K562 (cell line): ENCODE measurements around the gene MYOZ2. TPM values are rescaled to one million over a fixed set of nuclear protein-coding genes. Genes with fewer than 3 reads are reported as not detected.

Experiments used
- ATAC-seq: fragments of 200-7000 bp; cut with Tn5 transposase; 3 replicates; pipeline ENCODE4 v1.9.1; 2020; ENCODE audit warnings: moderate library complexity
- BruUV-seq: library from RNA; stranded (reverse); fragments of 400-500 nt; replicated peaks from 2 replicates; lab custom pipeline; 2021; lab: Mats Ljungman, UMichigan
- CTCF ChIA-PET: fragments of 300-600 bp; formaldehyde crosslinking; extraction: SDS; loops from one replicate; lab custom pipeline; 2021; ENCODE audit warnings: low intra/inter-chr PET ratio; lab: Yijun Ruan, JAX
- POLR2A ChIA-PET: fragments of 300-600, 350-650 bp; sonication (Branson Sonifier 250); formaldehyde crosslinking; extraction: SDS; loops from one replicate; lab custom pipeline; 2021; ENCODE audit warnings: antibody characterized with exemption, inconsistent platforms; lab: Yijun Ruan, JAX
- DNase-seq, 4 experiments: peaks; one replicate each; pipeline versions ENCODE4 v3.0.0 to v3.0.0-alpha.2; 2011 to 2018; ENCODE audit warnings: low spot score in 3 of 4, mixed read lengths in 3 of 4; ENCODE audit errors: extremely low read depth in 1 of 4
- FAIRE-seq: peaks from 2 replicates; lab custom pipeline; 2011; peaks lifted over from hg19 to GRCh38; lab: Jason Lieb, UNC
- H2AFZ ChIP-seq: 2 replicates; pipeline ENCODE4 v1.6.0; 2011; ENCODE audit warnings: low read depth, low read length, control low read depth, inconsistent platforms
- H3K27ac ChIP-seq: fragments of 200-600 bp; 3 replicates; pipeline ENCODE4 v1.8.0; 2011; ENCODE audit warnings: low read depth, mild to moderate bottlenecking, control low read depth, inconsistent platforms, low read length, moderate library complexity, mixed read lengths; ENCODE audit errors: extremely low read depth
- H3K27me3 ChIP-seq, 2 experiments: fragments of 300-600 bp in 1 of 2; 2 replicates in 1 of 2; 3 replicates in 1 of 2; pipeline versions ENCODE4 v1.6.0 to v1.8.0; 2011; ENCODE audit warnings: inconsistent platforms in 2 of 2, low read length in 2 of 2, mild to moderate bottlenecking in 1 of 2, mixed read lengths in 1 of 2, moderate library complexity in 1 of 2; ENCODE audit not compliant: control insufficient read depth in 2 of 2, insufficient read depth in 2 of 2
- H3K36me3 ChIP-seq: fragments of 300-600 bp; 3 replicates; pipeline ENCODE4 v1.8.0; 2011; ENCODE audit warnings: mild to moderate bottlenecking, low read length, inconsistent platforms; ENCODE audit not compliant: control insufficient read depth, insufficient read depth
- H3K4me1 ChIP-seq, 2 experiments: fragments of 200-600 bp in 1 of 2; replicated peaks in 1 of 2; 2 replicates in 1 of 2; 3 replicates in 1 of 2; pipeline versions ENCODE4 v1.5.1 to v1.8.0; 2011; ENCODE audit warnings: inconsistent platforms in 2 of 2, low read length in 2 of 2, mild to moderate bottlenecking in 1 of 2, mixed read lengths in 1 of 2, moderate library complexity in 1 of 2; ENCODE audit not compliant: control insufficient read depth in 2 of 2, insufficient read depth in 2 of 2
- H3K4me2 ChIP-seq: 2 replicates; pipeline ENCODE4 v1.6.1; 2011; ENCODE audit warnings: low read length, control low read depth, inconsistent platforms, mixed read lengths; ENCODE audit not compliant: insufficient read depth
- H3K4me3 ChIP-seq: fragments of 200-600 bp; sonication (generic), shearing (Covaris generic); 2 replicates; pipeline ENCODE4 v1.5.1; 2016; ENCODE audit warnings: control low read depth, inconsistent platforms
- H3K79me2 ChIP-seq: fragments of 200-600 bp; 3 replicates; pipeline ENCODE4 v1.8.0; 2011; ENCODE audit warnings: low read length, inconsistent platforms; ENCODE audit not compliant: control insufficient read depth, insufficient read depth
- H3K9ac ChIP-seq, 2 experiments: 2 replicates each; pipeline versions ENCODE4 v1.6.0 to v1.6.1; 2011; ENCODE audit warnings: low read depth in 2 of 2, low read length in 2 of 2, control low read depth in 1 of 2, inconsistent platforms in 1 of 2, mild to moderate bottlenecking in 1 of 2, mixed read lengths in 1 of 2; ENCODE audit not compliant: insufficient read depth in 1 of 2
- H3K9me1 ChIP-seq: one replicate; pipeline ENCODE4 v1.6.0; 2011; ENCODE audit warnings: inconsistent platforms, mild to moderate bottlenecking, low read length, moderate library complexity; ENCODE audit not compliant: control insufficient read depth, insufficient read depth
- H3K9me3 ChIP-seq: replicated peaks from 2 replicates; pipeline ENCODE4 v1.5.1; 2011; ENCODE audit warnings: low read depth, low read length, inconsistent platforms; ENCODE audit not compliant: control insufficient read depth, insufficient read depth
- H4K20me1 ChIP-seq: replicated peaks from 2 replicates; pipeline ENCODE4 v1.6.1; 2011; ENCODE audit warnings: low read length, inconsistent platforms, mixed read lengths; ENCODE audit not compliant: control insufficient read depth, insufficient read depth
- BRF1 ChIP-seq: IDR thresholded peaks from 3 replicates; pipeline ENCODE4 v1.6.1; 2011; ENCODE audit warnings: borderline replicate concordance, mild to moderate bottlenecking; ENCODE audit not compliant: insufficient read length; ENCODE audit errors: extremely low read depth
- CTBP1 ChIP-seq: fragments of 450-650 bp; IDR thresholded peaks from 2 replicates; pipeline ENCODE4 v1.6.1; 2016; ENCODE audit warnings: borderline replicate concordance
- DDX20 ChIP-seq: fragments of 450-650 bp; IDR thresholded peaks from 2 replicates; pipeline ENCODE4 v1.6.1; 2016; ENCODE audit warnings: missing genetic modification characterization, low read depth, mild to moderate bottlenecking, missing compliant biosample characterization, moderate library complexity
- EP400 ChIP-seq: fragments of 450-650 bp; IDR thresholded peaks from 2 replicates; pipeline ENCODE4 v1.6.1; 2017; ENCODE audit warnings: antibody characterized with exemption, mild to moderate bottlenecking, moderate library complexity
- ETV1 ChIP-seq: fragments of 450-650 bp; conservative IDR thresholded peaks from 2 replicates; pipeline ENCODE4 v1.6.1; 2016; ENCODE audit warnings: missing genetic modification characterization, control low read depth, low read depth, missing compliant biosample characterization
- FOSL1 ChIP-seq: fragments of 200-800 bp; sonication (Bioruptor generic); conservative IDR thresholded peaks from 2 replicates; pipeline ENCODE4 v1.6.1; 2016; ENCODE audit warnings: missing genetic modification characterization, missing compliant biosample characterization
- LEF1 ChIP-seq: fragments of 450-650 bp; IDR thresholded peaks from 2 replicates; pipeline ENCODE4 v1.6.1; 2016; ENCODE audit warnings: mild to moderate bottlenecking
- MCM7 ChIP-seq, 2 experiments: fragments of 450-650 bp; IDR thresholded peaks; 2 replicates each; pipeline ENCODE4 v1.6.1; 2016 to 2018
- NCOA6 ChIP-seq: fragments of 450-650 bp; IDR thresholded peaks from 2 replicates; pipeline ENCODE4 v1.6.1; 2017; ENCODE audit warnings: mild to moderate bottlenecking
- NFIX ChIP-seq: fragments of 250-450 bp; sonication (Bioruptor Pico); IDR thresholded peaks from 2 replicates; pipeline ENCODE4 v1.4.0; 2020; ENCODE audit warnings: low read depth, mild to moderate bottlenecking, moderate library complexity
- NR4A1 ChIP-seq, 2 experiments: fragments of 250-450 bp in 1 of 2; fragments of 450-650 bp in 1 of 2; sonication (Bioruptor Pico) in 1 of 2; IDR thresholded peaks; 2 replicates each; pipeline versions ENCODE4 v1.4.0 to v1.6.1; 2016 to 2020; ENCODE audit warnings: mild to moderate bottlenecking in 2 of 2, missing compliant biosample characterization in 1 of 2, missing genetic modification characterization in 1 of 2, moderate library complexity in 1 of 2
- PCBP1 ChIP-seq: fragments of 200-400 bp; formaldehyde crosslinking; IDR thresholded peaks from 2 replicates; pipeline ENCODE4 v1.6.1; 2018; ENCODE audit warnings: mild to moderate bottlenecking, low read depth, low read length; ENCODE audit not compliant: poor library complexity, severe bottlenecking
- PRMT5 ChIP-seq: sonication (generic); formaldehyde crosslinking; IDR thresholded peaks from 2 replicates; pipeline ENCODE4 v1.5.0; 2020; ENCODE audit warnings: missing genetic modification reagents
- RBFOX2 ChIP-seq: fragments of 200-400 bp; formaldehyde crosslinking; IDR thresholded peaks from 2 replicates; pipeline ENCODE4 v1.6.1; 2017; ENCODE audit warnings: low read depth, mild to moderate bottlenecking, low read length, moderate library complexity
- RFX1 ChIP-seq: fragments of 450-650 bp; IDR thresholded peaks from 2 replicates; pipeline ENCODE4 v1.6.1; 2016; ENCODE audit warnings: mild to moderate bottlenecking, moderate library complexity
- SIN3A ChIP-seq, 2 experiments: fragments of 150-350 bp in 1 of 2; IDR thresholded peaks; 2 replicates each; pipeline ENCODE4 v1.6.1; 2011 to 2016; ENCODE audit warnings: borderline replicate concordance in 2 of 2, low read depth in 2 of 2, low read length in 2 of 2, mild to moderate bottlenecking in 2 of 2, moderate library complexity in 2 of 2; ENCODE audit not compliant: control insufficient read depth in 1 of 2
- STAT5A ChIP-seq: IDR thresholded peaks from 2 replicates; pipeline ENCODE4 v1.6.1; 2012; ENCODE audit warnings: low read length, inconsistent platforms, borderline replicate concordance
- TRIM24 ChIP-seq, 2 experiments: fragments of 450-650 bp; IDR thresholded peaks; 2 replicates each; pipeline ENCODE4 v1.6.1; 2016
- U2AF1 ChIP-seq: fragments of 200-400 bp; formaldehyde crosslinking; optimal IDR thresholded peaks from 2 replicates; pipeline ENCODE3; 2017; ENCODE audit warnings: mild to moderate bottlenecking, low read depth, low read length, moderate library complexity
- ZEB2 ChIP-seq: fragments of 450-650 bp; IDR thresholded peaks from 2 replicates; pipeline ENCODE4 v1.6.1; 2016
- ZNF175 ChIP-seq: fragments of 200-800 bp; sonication (Bioruptor generic); IDR thresholded peaks from 2 replicates; pipeline ENCODE4 v1.6.1; 2016; ENCODE audit warnings: low read depth, mild to moderate bottlenecking, missing genetic modification characterization, missing compliant biosample characterization
- ZNF551 ChIP-seq: fragments of 250-450 bp; sonication (Bioruptor Pico); IDR thresholded peaks from 2 replicates; pipeline ENCODE4 v1.5.0; 2021; ENCODE audit warnings: mild to moderate bottlenecking, moderate library complexity
- ZNF584 ChIP-seq: fragments of 200-800 bp; sonication (Bioruptor generic); IDR thresholded peaks from 2 replicates; pipeline ENCODE4 v1.6.1; 2016; ENCODE audit warnings: low read depth, mild to moderate bottlenecking, missing genetic modification characterization, missing compliant biosample characterization
- ZNF76 ChIP-seq: fragments of 250-450 bp; sonication (Bioruptor Pico); IDR thresholded peaks from 2 replicates; pipeline ENCODE4 v1.4.0; 2020; ENCODE audit warnings: mild to moderate bottlenecking, moderate library complexity, borderline replicate concordance
- ZNF780A ChIP-seq: fragments of 250-450 bp; sonication (Bioruptor Pico); IDR thresholded peaks from 2 replicates; pipeline ENCODE4 v1.5.0; 2021; ENCODE audit warnings: mild to moderate bottlenecking
- ZNF79 ChIP-seq: fragments of 250-450 bp; sonication (Bioruptor Pico); IDR thresholded peaks from 2 replicates; pipeline ENCODE4 v1.4.0; 2020; ENCODE audit warnings: low read depth, mild to moderate bottlenecking, moderate library complexity
- WGBS: fragments of 100-300 bp; shearing (Covaris generic); methylation state at CpG from one replicate; pipeline ENCODE4 v1.1.6; 2016; ENCODE audit warnings: low coverage, mixed read lengths; ENCODE audit not compliant: insufficient coverage; ENCODE audit errors: missing lambda C conversion rate; 5-methylcytosine and 5-hydroxymethylcytosine counted together
- in situ Hi-C: fragments of 300-500 bp; cut with MboI; formaldehyde crosslinking; loops from 4 replicates; pipeline ENCODE4 v1.15.0; 2018; ENCODE audit warnings: inconsistent platforms, mixed read lengths
- intact Hi-C: fragments of 100-400 bp; cut with micrococcal nuclease; formaldehyde crosslinking; loops from 2 replicates; pipeline ENCODE4 v1.14.2; 2022
- polyA plus RNA-seq, 8 experiments: library from polyadenylated mRNA; depleted of rRNA in 4 of 8; stranded (reverse) in 5 of 8; unstranded in 3 of 8; fragments of >200 nt; fragmentation: Nextera tagmentation in 2 of 8; fragmentation: Illumina TruSeq in 1 of 8; extraction: Ambion mirVana in 2 of 8; extraction: Trizol in 1 of 8; gene quantifications; 2 replicates each; pipeline versions ENCODE4 v1.2.1 to v1.2.3, GENCODE V29; 2011 to 2014; ENCODE audit warnings: inconsistent platforms in 1 of 8, missing spikeins in 1 of 8
- total RNA-seq, 7 experiments: library from RNA; depleted of rRNA in 6 of 7; stranded (reverse); fragments of >200 nt in 6 of 7; fragmentation: Illumina TruSeq in 2 of 7; extraction: Trizol in 2 of 7; gene quantifications; 2 replicates each; pipeline versions ENCODE4 v1.2.1 to v1.2.3, GENCODE V29; 2011 to 2021; ENCODE audit warnings: low replicate concordance in 1 of 7

The MYOZ2 gene
- total and polyA plus RNA-seq, 9 of the 15 experiments (the other 6 are each of a cell fraction or from before 2014, with no cell fraction given) = not detected

DNA sequence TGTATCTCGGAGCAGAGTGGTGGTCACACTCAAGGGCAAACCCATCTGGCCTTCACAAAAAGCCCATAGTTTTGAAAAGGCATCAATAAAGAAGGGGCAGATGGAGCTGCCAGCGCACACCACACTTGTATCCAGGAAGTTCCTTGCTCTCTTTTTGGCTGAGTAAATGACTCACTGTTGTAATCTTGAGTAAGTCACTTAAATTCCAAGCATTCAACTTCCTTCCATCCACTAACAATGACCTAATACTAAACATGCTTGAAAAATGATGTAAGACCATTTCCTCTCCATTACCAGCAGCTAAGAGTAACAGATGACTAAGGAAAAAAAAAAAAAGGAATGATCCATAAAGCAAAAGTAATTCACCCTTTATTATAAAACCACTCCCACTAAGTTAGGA is 32.4 kb upstream of the MYOZ2 start:
- no peaks in the 10 kb centered on the region for H3K9me3 ChIP-seq
- H3K27ac ChIP-seq = no peak overlapping the region
- intact Hi-C loops (no loop called here), in situ Hi-C loops (no loop called here)
- no peak overlapping the region for H3K9ac ChIP-seq
- H3K9me1 ChIP-seq = no peaks in the 10 kb centered on the region
- peak in 1 of 4 experiments; percentile 8 for DNase-seq
- no TSS peak for BruUV-seq
- H3K4me3 ChIP-seq = no peak overlapping the region
- WGBS = 4% methylated on average over 2 of the region's 2 CpGs
- no peaks in the 10 kb centered on the region for H4K20me1 ChIP-seq
- CTCF ChIA-PET = no interaction called here
- no peaks in the 10 kb centered on the region for H3K36me3 ChIP-seq
- FAIRE-seq = no peak
- 0 out of 5 replicates have a peak, but pooled peaks cover 0 to 2% of the 10 kb centered on the region in 2 experiments for H3K27me3 ChIP-seq
- POLR2A ChIA-PET = no interaction called here
- H3K4me2 ChIP-seq = no peak overlapping the region
- no peak overlapping the region for H2AFZ ChIP-seq
- ATAC-seq = peak; percentile 28; the same call in 1 of the 3 replicates
- H3K4me1 ChIP-seq = no peaks in the 10 kb centered on the region
- no peaks in the 10 kb centered on the region for H3K79me2 ChIP-seq
- TF ChIP-seq U2AF1 (no peak), NR4A1 (CRISPR knock-in tag; IDR thresholded peaks at IDR 0.05) (no peak), NR4A1 (tag; IDR thresholded peaks at IDR 0.05) (no peak), LEF1 (no peak), PRMT5 (CRISPR knock-in tag) (no peak), EP400 (no peak), ZNF76 (CRISPR knock-in tag) (no peak), SIN3A (IDR thresholded peaks at IDR 0.05; ENCODE audit: borderline replicate concordance in 2 of 2, control insufficient read depth in 1 of 2, low read depth in 2 of 2, low read length in 2 of 2) (no peak), ZNF780A (CRISPR knock-in tag) (no peak), STAT5A (no peak), NCOA6 (no peak), ZNF79 (CRISPR knock-in tag) (no peak), ZEB2 (no peak), ZNF551 (CRISPR knock-in tag) (no peak), DDX20 (tag) (no peak), RFX1 (no peak), BRF1 (no peak), ETV1 (tag) (peak; percentile 69), FOSL1 (tag) (peak; percentile 75), CTBP1 (no peak), ZNF175 (CRISPR knock-in tag) (peak; percentile 86), NFIX (CRISPR knock-in tag) (no peak), TRIM24 (IDR thresholded peaks at IDR 0.05) (peak in 1 of 2 experiments; percentile 56; a peak in 2 of 4 replicates), MCM7 (IDR thresholded peaks at IDR 0.05) (no peak), PCBP1 (no peak), RBFOX2 (no peak), ZNF584 (peak; percentile 74; the same call in 1 of the 2 replicates)
